ENCODE data around the gene KCND1.
A peak's percentile ranks its signal among the peaks of the same experiment; 100 is the strongest.

KCND1 gene

GRCh38 chrX:48974033-48974432, 2.4 kb upstream of the KCND1 start:
- no peak for DNase-seq

GRCh38 chrX:48972220-48973164, 848 bp upstream of the KCND1 start:
- peak; percentile 69 for DNase-seq

- no peak for DNase-seq
Observed at GRCh38 chrX:48969471-48969870, 2.2 kb downstream of the KCND1 start.

GRCh38 chrX:48968377-48968776, 3.3 kb downstream of the KCND1 start:
- DNase-seq: no peak

- no peak for DNase-seq
Observed at GRCh38 chrX:48966796-48967579, 4.7 kb downstream of the KCND1 start.

GRCh38 chrX:48965959-48966358, 5.7 kb downstream of the KCND1 start:
- DNase-seq: no peak

GRCh38 chrX:48961585-48962091, 10.0 kb downstream of the KCND1 start:
- peak; percentile 94 for DNase-seq

GRCh38 chrX:48960291-48960690, 11.4 kb downstream of the KCND1 start:
- no peak for DNase-seq

GRCh38 chrX:48958635-48959094, 13.0 kb downstream of the KCND1 start:
- peak; percentile 30 for DNase-seq

- peak; percentile 97 for DNase-seq
Observed at GRCh38 chrX:48957827-48958634, 13.6 kb downstream of the KCND1 start.

GRCh38 chrX:48957477-48957826, 14.2 kb downstream of the KCND1 start, which contains the start of gene OTUD5:
Gene OTUD5, minus strand, starts transcription at chrX:48957607. Its CDS starts 37 bp downstream, at chrX:48957570.
- peak; percentile 87 for DNase-seq

- peak; percentile 47 for DNase-seq
Observed at GRCh38 chrX:48956728-48957414, 14.8 kb downstream of the KCND1 start.

- no peak for DNase-seq
Observed at GRCh38 chrX:48948589-48948988, 23.1 kb downstream of the KCND1 start.

- peak; percentile 72 for DNase-seq
Observed at GRCh38 chrX:48945517-48946348, 25.9 kb downstream of the KCND1 start.

- DNase-seq: no peak
Observed at GRCh38 chrX:48942895-48943294, 28.7 kb downstream of the KCND1 start.

GRCh38 chrX:48940404-48940955, 31.2 kb downstream of the KCND1 start:
- DNase-seq: peak; percentile 87

GRCh38 chrX:48939524-48940228, 32.0 kb downstream of the KCND1 start:
- no peak for DNase-seq

GRCh38 chrX:48938721-48939425, 32.8 kb downstream of the KCND1 start:
- no peak for DNase-seq

Measured in hematopoietic multipotent progenitor cell treated with erythropoietin and hydrocortisone succinate and interleukin-3 and kit ligand, for 4 days (in vitro differentiated cells).